BLaER1 treated with 17β-estradiol and CSF1 and Interleukin-3, amounts not matched to agents 10 nM and 100 nM (cell line): ENCODE data around the gene RBAK.

Experiments used
- H3K27ac ChIP-seq, 11 experiments: shearing (Covaris generic); formaldehyde crosslinking; 2 replicates each; pipeline ENCODE4 v1.8.1; 2022
- H3K27me3 ChIP-seq, 11 experiments: shearing (Covaris generic); formaldehyde crosslinking; 2 replicates each; pipeline ENCODE4 v1.8.1; 2022
- H3K36me3 ChIP-seq, 11 experiments: shearing (Covaris generic); formaldehyde crosslinking; 2 replicates each; pipeline ENCODE4 v1.8.1; 2022
- H3K4me1 ChIP-seq, 10 experiments: shearing (Covaris generic); formaldehyde crosslinking; 2 replicates each; pipeline ENCODE4 v1.8.1; 2022
- H3K4me2 ChIP-seq, 11 experiments: shearing (Covaris generic); formaldehyde crosslinking; 2 replicates each; pipeline ENCODE4 v1.8.1; 2022
- H3K4me3 ChIP-seq, 10 experiments: shearing (Covaris generic); formaldehyde crosslinking; 2 replicates each; pipeline ENCODE4 v1.8.1; 2022
- H3K9ac ChIP-seq, 11 experiments: shearing (Covaris generic); formaldehyde crosslinking; 2 replicates each; pipeline ENCODE4 v1.8.1; 2022
- H3K9me3 ChIP-seq, 11 experiments: shearing (Covaris generic); formaldehyde crosslinking; replicated peaks in 1 of 11; 2 replicates each; pipeline ENCODE4 v1.8.1; 2022
- H4K20me1 ChIP-seq, 11 experiments: shearing (Covaris generic); formaldehyde crosslinking; 2 replicates each; pipeline ENCODE4 v1.8.1; 2022
- Cebpa-rat ChIP-seq, 11 experiments: shearing (Covaris generic); IDR thresholded peaks; 2 replicates each; pipeline ENCODE4 v1.8.1; 2022

The RBAK gene

GRCh38 chr7:5045558-5046396 is at the start of gene RBAK:
Gene RBAK (plus strand): TSS chr7:5045860. CDS start chr7:5048077, 2,217 bp downstream.
- TF ChIP-seq Cebpa-rat (IDR thresholded peaks at IDR 0.05): no peak
- H3K9ac ChIP-seq: peak within 1 kb of the TSS; percentile 88 to 97 (median 94)
- H4K20me1 ChIP-seq: peaks cover 0 to 4% (median 0%) of the 10 kb centered on the region in 11 experiments; a peak in 3 of 22 replicates

GRCh38 chr7:4996696-4997222 is 48.9 kb upstream of the RBAK start:
- H3K4me3 ChIP-seq: no peak overlapping the region
- H3K9ac ChIP-seq: no peak overlapping the region
- TF ChIP-seq Cebpa-rat (IDR thresholded peaks at IDR 0.05): no peak
- no peaks in the 10 kb centered on the region for H3K9me3 ChIP-seq
- no peak overlapping the region for H3K27ac ChIP-seq
- peaks cover 76 to 98% (median 86%) of the 10 kb centered on the region in 11 experiments for H3K36me3 ChIP-seq
- no peak overlapping the region for H3K4me2 ChIP-seq
- peaks cover 0 to 44% (median 26%) of the 10 kb centered on the region in 11 experiments; a peak in 16 of 22 replicates for H4K20me1 ChIP-seq
- H3K27me3 ChIP-seq: no peaks in the 10 kb centered on the region
- peaks cover 0 to 9% (median 2%) of the 10 kb centered on the region in 10 experiments; a peak in 8 of 20 replicates for H3K4me1 ChIP-seq

More at GRCh38 chr7:5045558-5046396, at the start of gene RBAK:
- Histone ChIP-seq H3K4me3 (peak within 1 kb of the TSS; percentile 76 to 99 (median 89)), H3K4me2 (peak within 1 kb of the TSS; percentile 78 to 93 (median 86)), H3K27me3 (no peaks in the 10 kb centered on the region), H3K36me3 (peaks cover 25 to 37% (median 34%) of the 10 kb centered on the region in 11 experiments), H3K4me1 (peaks cover 5 to 19% (median 10%) of the 10 kb centered on the region in 10 experiments; a peak in 17 of 20 replicates), H3K9me3 (peaks cover 22 to 35% (median 25%) of the 10 kb centered on the region in 11 experiments), H3K27ac (peak within 1 kb of the TSS; percentile 82 to 95 (median 91))

GRCh38 chr7:4998244-4998643 is 47.4 kb upstream of the RBAK start:
- Histone ChIP-seq H3K4me3 (no peak overlapping the region), H3K36me3 (peaks cover 71 to 97% (median 82%) of the 10 kb centered on the region in 11 experiments), H3K27ac (no peak overlapping the region), H3K4me1 (peaks cover 0 to 9% (median 2%) of the 10 kb centered on the region in 10 experiments; a peak in 8 of 20 replicates), H4K20me1 (peaks cover 0 to 38% (median 19%) of the 10 kb centered on the region in 11 experiments; a peak in 15 of 22 replicates), H3K9ac (no peak overlapping the region), H3K27me3 (no peaks in the 10 kb centered on the region), H3K9me3 (no peaks in the 10 kb centered on the region), H3K4me2 (no peak overlapping the region)
- TF ChIP-seq Cebpa-rat (IDR thresholded peaks at IDR 0.05): no peak

- Histone ChIP-seq H3K36me3 (peaks cover 65 to 97% (median 78%) of the 10 kb centered on the region in 11 experiments), H3K27ac (no peak overlapping the region), H3K9me3 (no peaks in the 10 kb centered on the region), H3K9ac (no peak overlapping the region), H4K20me1 (peaks cover 0 to 31% (median 13%) of the 10 kb centered on the region in 11 experiments; a peak in 14 of 22 replicates), H3K4me2 (no peak overlapping the region), H3K4me3 (no peak overlapping the region), H3K4me1 (peaks cover 0 to 9% (median 2%) of the 10 kb centered on the region in 10 experiments; a peak in 8 of 20 replicates), H3K27me3 (no peaks in the 10 kb centered on the region)
- TF ChIP-seq Cebpa-rat (IDR thresholded peaks at IDR 0.05): no peak
Observed at GRCh38 chr7:4998910-4999309, 46.8 kb upstream of the RBAK start.

GRCh38 chr7:4999369-4999950 is 46.2 kb upstream of the RBAK start:
- TF ChIP-seq Cebpa-rat (IDR thresholded peaks at IDR 0.05): no peak
- H3K36me3 ChIP-seq: peaks cover 63 to 97% (median 74%) of the 10 kb centered on the region in 11 experiments

GRCh38 chr7:5001003-5001402 is 44.7 kb upstream of the RBAK start:
- no peak for TF ChIP-seq Cebpa-rat (IDR thresholded peaks at IDR 0.05)
- H4K20me1 ChIP-seq: peaks cover 0 to 15% (median 4%) of the 10 kb centered on the region in 11 experiments; a peak in 7 of 22 replicates
- H3K36me3 ChIP-seq: peaks cover 55 to 97% (median 71%) of the 10 kb centered on the region in 11 experiments
- no peak overlapping the region for H3K4me2 ChIP-seq
- no peaks in the 10 kb centered on the region; a peak in 1 of 22 replicates for H3K9me3 ChIP-seq
- H3K9ac ChIP-seq: no peak overlapping the region
- no peak overlapping the region for H3K4me3 ChIP-seq
- H3K4me1 ChIP-seq: peaks cover 0 to 4% (median 0%) of the 10 kb centered on the region in 10 experiments; a peak in 6 of 20 replicates
- H3K27ac ChIP-seq: no peak overlapping the region
- H3K27me3 ChIP-seq: no peaks in the 10 kb centered on the region

More at GRCh38 chr7:4999369-4999950, 46.2 kb upstream of the RBAK start:
- H4K20me1 ChIP-seq: peaks cover 0 to 28% (median 12%) of the 10 kb centered on the region in 11 experiments; a peak in 13 of 22 replicates
- peaks cover 0 to 9% (median 2%) of the 10 kb centered on the region in 10 experiments; a peak in 8 of 20 replicates for H3K4me1 ChIP-seq
- no peak overlapping the region for H3K27ac ChIP-seq
- no peak overlapping the region for H3K4me3 ChIP-seq
- no peaks in the 10 kb centered on the region for H3K9me3 ChIP-seq
- no peak overlapping the region for H3K9ac ChIP-seq
- no peak overlapping the region for H3K4me2 ChIP-seq
- H3K27me3 ChIP-seq: no peaks in the 10 kb centered on the region

GRCh38 chr7:5001911-5002310 is 43.7 kb upstream of the RBAK start:
- Histone ChIP-seq H3K9me3 (no peaks in the 10 kb centered on the region; a peak in 1 of 22 replicates), H3K4me1 (no peaks in the 10 kb centered on the region), H3K4me3 (no peak overlapping the region), H3K27ac (no peak overlapping the region), H3K36me3 (peaks cover 46 to 95% (median 67%) of the 10 kb centered on the region in 11 experiments), H4K20me1 (peaks cover 0 to 5% (median 0%) of the 10 kb centered on the region in 11 experiments; a peak in 2 of 22 replicates), H3K4me2 (no peak overlapping the region), H3K9ac (no peak overlapping the region), H3K27me3 (no peaks in the 10 kb centered on the region)
- no peak for TF ChIP-seq Cebpa-rat (IDR thresholded peaks at IDR 0.05)

GRCh38 chr7:5005066-5005465 is 40.6 kb upstream of the RBAK start:
- Histone ChIP-seq H4K20me1 (no peaks in the 10 kb centered on the region), H3K9me3 (peaks cover 0 to 17% (median 10%) of the 10 kb centered on the region in 11 experiments; a peak in 15 of 22 replicates), H3K27me3 (no peaks in the 10 kb centered on the region), H3K36me3 (peaks cover 43 to 95% (median 65%) of the 10 kb centered on the region in 11 experiments), H3K4me2 (no peak overlapping the region), H3K27ac (no peak overlapping the region), H3K4me1 (no peaks in the 10 kb centered on the region), H3K4me3 (no peak overlapping the region), H3K9ac (no peak overlapping the region)
- TF ChIP-seq Cebpa-rat (IDR thresholded peaks at IDR 0.05): no peak
